Gastrocnemius medialis (tissue), 4 donors: ENCODE data around the gene SPRY4.

ENCODE experiments used
- CTCF ChIP-seq, 5 experiments: fragments of 450-650 bp in 3 of 5; fragments of 200-600 bp in 2 of 5; sonication (generic) in 2 of 5; IDR thresholded peaks in 4 of 5; conservative IDR thresholded peaks in 1 of 5; 1 replicate in 4 of 5; 2 replicates in 1 of 5; pipeline ENCODE4 v1.5.1; 2016 to 2019; ENCODE audit warnings: antibody characterized with exemption in 5 of 5, mild to moderate bottlenecking in 3 of 5, moderate library complexity in 3 of 5
- POLR2A ChIP-seq, 2 donors: fragments of 450-650 bp; IDR thresholded peaks; one replicate each; pipeline ENCODE4 v1.6.1; 2017; ENCODE audit warnings: antibody characterized with exemption in 2 of 2, mild to moderate bottlenecking in 2 of 2, moderate library complexity in 2 of 2

GRCh38 chr5:142353071-142353472, 28.3 kb upstream of the SPRY4 start:
- no peak for TF ChIP-seq POLR2A (IDR thresholded peaks at IDR 0.05)
- TF ChIP-seq CTCF (IDR thresholded peaks at IDR 0.05 in 4 of 5, conservative IDR thresholded peaks at IDR 0.05 in 1 of 5) = no peak
